HCT116 (cell line): ENCODE results near the gene SLC25A42. TPM values are rescaled to one million over a fixed set of nuclear protein-coding genes. Genes with fewer than 3 reads are reported as not detected.

Source experiments
- ATAC-seq: fragments of 200-7000 bp; cut with Tn5 transposase; 2 replicates; pipeline ENCODE4 v1.9.1; 2020; ENCODE audit warnings: mild to moderate bottlenecking, moderate library complexity
- BruUV-seq: library from RNA; stranded (reverse); fragments of 400-500 nt; replicated peaks from 2 replicates; lab custom pipeline; 2021; lab: Mats Ljungman, UMichigan
- CTCF ChIA-PET: fragments of 300-600 bp; sonication (Branson Sonifier 250); formaldehyde crosslinking; loops from one replicate; lab custom pipeline; 2021; ENCODE audit warnings: antibody characterized with exemption; lab: Charles Lee
- POLR2A ChIA-PET: fragments of 300-600, 350-600 bp; sonication (Branson Sonifier 250); formaldehyde crosslinking; loops from one replicate; lab custom pipeline; 2021; ENCODE audit warnings: antibody characterized with exemption; lab: Charles Lee
- RAD21 ChIA-PET, 2 experiments: fragments of 300-600 bp; sonication (Branson Sonifier 250); formaldehyde crosslinking; loops; one replicate each; lab custom pipeline; 2023; ENCODE audit warnings: low total read pairs in 2 of 2; ENCODE audit not compliant: uncharacterized antibody in 2 of 2, unreplicated experiment in 2 of 2, low non-redundant PET in 1 of 2; lab: Charles Lee
- DNase-seq: peaks from one replicate; pipeline ENCODE4 v3.0.0-alpha.2; 2010; ENCODE audit warnings: low read depth, low spot score
- H2AFZ ChIP-seq: fragments of 200-600 bp; shearing (Covaris generic), sonication (generic); 2 replicates; pipeline ENCODE4 v1.6.1; 2017; ENCODE audit warnings: low read depth, mixed run types, mixed read lengths, antibody characterized with exemption, low read length; ENCODE audit not compliant: poor library complexity, severe bottlenecking
- H3K27ac ChIP-seq: 2 replicates; pipeline ENCODE4 v1.5.1; 2012; ENCODE audit warnings: low read depth, low read length
- H3K27me3 ChIP-seq: fragments of 200-600 bp; sonication (generic); 2 replicates; pipeline ENCODE4 v1.6.1; 2016; ENCODE audit warnings: mixed run types, low read length, mixed read lengths; ENCODE audit not compliant: insufficient read depth
- H3K36me3 ChIP-seq, 2 experiments: fragments of 200-500 bp in 1 of 2; fragments of 200-600 bp in 1 of 2; sonication (Bioruptor generic) in 1 of 2; sonication (generic) in 1 of 2; 2 replicates each; pipeline versions ENCODE4 v1.5.1 to v1.6.1; 2014 to 2016; ENCODE audit warnings: low read length in 2 of 2, inconsistent platforms in 1 of 2, mixed read lengths in 1 of 2, mixed run types in 1 of 2; ENCODE audit not compliant: insufficient read depth in 2 of 2, control insufficient read depth in 1 of 2
- H3K4me1 ChIP-seq, 2 experiments: fragments of 200-600 bp in 1 of 2; sonication (generic) in 1 of 2; 2 replicates each; pipeline versions ENCODE4 v1.5.1 to v1.6.1; 2012 to 2017; ENCODE audit warnings: low read length in 2 of 2, inconsistent platforms in 1 of 2, mild to moderate bottlenecking in 1 of 2, mixed read lengths in 1 of 2, mixed run types in 1 of 2, moderate library complexity in 1 of 2; ENCODE audit not compliant: insufficient read depth in 2 of 2, control insufficient read depth in 1 of 2
- H3K4me2 ChIP-seq: fragments of 200-600 bp; sonication (generic); 2 replicates; pipeline ENCODE4 v1.6.1; 2017; ENCODE audit warnings: mixed run types, low read length, mixed read lengths
- H3K4me3 ChIP-seq, 2 experiments: fragments of 200-600 bp in 1 of 2; sonication (generic) in 1 of 2; replicated peaks in 1 of 2; 2 replicates each; pipeline ENCODE4 v1.5.1; 2011 to 2016; ENCODE audit warnings: low read length in 2 of 2, control low read depth in 1 of 2, low read depth in 1 of 2, mild to moderate bottlenecking in 1 of 2, mixed read lengths in 1 of 2, mixed run types in 1 of 2
- H3K79me2 ChIP-seq: fragments of 200-600 bp; sonication (generic); 2 replicates; pipeline ENCODE4 v1.6.1; 2017; ENCODE audit warnings: mild to moderate bottlenecking, mixed run types, low read length, moderate library complexity, mixed read lengths; ENCODE audit not compliant: insufficient read depth
- H3K9ac ChIP-seq: fragments of 200-600 bp; sonication (generic); 2 replicates; pipeline ENCODE4 v1.6.1; 2016; ENCODE audit warnings: low read length, mixed read lengths
- H3K9me2 ChIP-seq: fragments of 200-600 bp; sonication (generic), shearing (Covaris generic); 2 replicates; pipeline ENCODE4 v1.6.1; 2017; ENCODE audit warnings: mixed run types, mild to moderate bottlenecking, moderate library complexity; ENCODE audit not compliant: insufficient read depth
- H3K9me3 ChIP-seq, 2 experiments: fragments of 200-500 bp in 1 of 2; fragments of 200-600 bp in 1 of 2; sonication (Bioruptor generic) in 1 of 2; sonication (generic) in 1 of 2; 2 replicates each; pipeline ENCODE4 v1.6.1; 2014 to 2017; ENCODE audit warnings: low read length in 2 of 2, mixed read lengths in 2 of 2, inconsistent platforms in 1 of 2, low read depth in 1 of 2, mild to moderate bottlenecking in 1 of 2, mixed run types in 1 of 2, moderate library complexity in 1 of 2; ENCODE audit not compliant: control insufficient read depth in 1 of 2, insufficient read depth in 1 of 2
- H4K20me1 ChIP-seq: fragments of 200-600 bp; sonication (generic), shearing (Covaris generic); 2 replicates; pipeline ENCODE4 v1.6.1; 2017; ENCODE audit warnings: mixed run types, mild to moderate bottlenecking, moderate library complexity; ENCODE audit not compliant: insufficient read depth
- CBX3 ChIP-seq: IDR thresholded peaks from 2 replicates; pipeline ENCODE4 v1.6.1; 2012; ENCODE audit warnings: low read depth
- CEBPB ChIP-seq: IDR thresholded peaks from 2 replicates; pipeline ENCODE4 v1.6.1; 2012; ENCODE audit warnings: low read depth
- ELF1 ChIP-seq: IDR thresholded peaks from 2 replicates; pipeline ENCODE4 v1.6.1; 2012; ENCODE audit warnings: low read depth, borderline replicate concordance
- EZH2phosphoT487 ChIP-seq: fragments of 200-600 bp; IDR thresholded peaks from 2 replicates; pipeline ENCODE4 v1.6.1; 2018; ENCODE audit warnings: antibody characterized with exemption, borderline replicate concordance
- FOSL1 ChIP-seq: IDR thresholded peaks from 2 replicates; pipeline ENCODE4 v1.6.1; 2012; ENCODE audit warnings: low read depth
- JUND ChIP-seq: IDR thresholded peaks from 2 replicates; pipeline ENCODE4 v1.6.1; 2012
- RAD21 ChIP-seq: IDR thresholded peaks from 2 replicates; pipeline ENCODE4 v1.6.1; 2012; ENCODE audit warnings: low read depth, mild to moderate bottlenecking
- SIN3A ChIP-seq: IDR thresholded peaks from 2 replicates; pipeline ENCODE4 v1.6.1; 2012; ENCODE audit warnings: low read depth
- SP1 ChIP-seq: IDR thresholded peaks from 2 replicates; pipeline ENCODE4 v1.6.1; 2012; ENCODE audit warnings: low read depth
- SRF ChIP-seq: IDR thresholded peaks from 2 replicates; pipeline ENCODE4 v1.6.1; 2012; ENCODE audit warnings: low read depth
- ZFX ChIP-seq: fragments of 450-650 bp; IDR thresholded peaks from 2 replicates; pipeline ENCODE4 v1.6.1; 2017
- intact Hi-C: fragments of 100-400 bp; cut with micrococcal nuclease; formaldehyde crosslinking; loops from 2 replicates; pipeline ENCODE4 v1.10.0; 2022
- total RNA-seq: library from RNA; stranded (reverse); gene quantifications from one replicate; pipeline ENCODE4 v1.2.1, GENCODE V29; 2021; ENCODE audit not compliant: unreplicated experiment
- TF ChIP-seq, protein P1 (sequence below): IDR thresholded peaks from 2 replicates; pipeline ENCODE4 v1.6.1; 2012
- TF ChIP-seq, protein P2 (sequence below): IDR thresholded peaks from 2 replicates; pipeline ENCODE4 v1.6.1; 2012; ENCODE audit warnings: low read depth
- TF ChIP-seq, protein P3 (sequence below): IDR thresholded peaks from 2 replicates; pipeline ENCODE4 v1.6.1; 2011; ENCODE audit warnings: mild to moderate bottlenecking, low read length, moderate library complexity; ENCODE audit not compliant: insufficient replicate concordance; ENCODE audit errors: extremely low read depth
- TF ChIP-seq, protein P4 (sequence below): IDR thresholded peaks from 2 replicates; pipeline ENCODE4 v1.6.1; 2012

The SLC25A42 gene
- total RNA-seq, 1 experiment from 2014 or later: 10.2 TPM

DNA sequence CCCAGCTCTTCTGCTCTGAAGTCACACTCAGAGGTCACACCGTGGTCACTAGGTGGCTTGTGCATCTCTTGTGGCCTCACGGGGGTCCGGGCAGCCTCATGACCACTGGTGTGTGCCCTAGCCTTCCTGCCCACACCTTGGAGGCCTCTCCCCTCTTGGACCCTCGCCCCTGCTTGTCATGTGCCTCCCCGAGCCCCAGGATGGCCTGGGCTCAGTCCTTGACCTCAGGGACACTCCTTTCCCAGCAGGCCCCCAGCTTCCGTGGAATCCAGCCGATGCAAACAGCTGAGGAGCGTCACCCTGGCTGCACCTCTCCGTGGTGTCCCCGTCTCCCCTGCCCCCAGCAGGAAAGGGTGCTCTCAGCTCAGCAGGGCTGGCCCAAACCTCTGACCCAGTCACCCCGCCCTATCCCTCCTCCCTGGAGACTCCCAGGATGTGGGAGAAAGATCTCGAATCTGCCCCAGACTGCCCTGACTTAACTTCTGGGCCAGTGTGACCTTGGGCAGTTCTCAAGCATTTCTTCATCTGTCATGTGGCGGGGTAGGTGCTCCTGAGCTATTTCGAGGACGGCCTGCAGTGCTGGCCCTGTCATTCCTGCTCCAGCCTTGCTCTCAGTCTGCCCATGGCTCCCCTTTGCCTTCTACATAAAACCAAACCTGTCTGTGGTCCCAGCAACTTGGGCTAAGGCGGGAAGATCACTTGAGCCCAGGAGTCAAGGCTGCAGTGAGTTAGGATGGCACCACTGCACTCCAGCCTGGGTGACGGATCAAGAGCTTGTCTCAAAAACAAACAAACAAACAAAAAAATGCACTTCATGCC lies 4.6 kb upstream of the SLC25A42 start:
- Histone ChIP-seq H2AFZ (no peak overlapping the region), H4K20me1 (no peaks in the 10 kb centered on the region), H3K79me2 (no peaks in the 10 kb centered on the region), H3K4me3 (no peak overlapping the region), H3K9me2 (no peaks in the 10 kb centered on the region), H3K4me1 (peaks cover 13 to 24% of the 10 kb centered on the region in 2 experiments), H3K27ac (no peak overlapping the region), H3K9ac (no peak overlapping the region), H3K36me3 (peaks cover 3 to 41% of the 10 kb centered on the region in 2 experiments; a peak in 2 of 4 replicates)
- ChIA-PET CTCF (no interaction called here), POLR2A (no interaction called here)
- no peak for ATAC-seq
- DNase-seq: no peak
- no TSS peak for BruUV-seq
- intact Hi-C loops: no loop called here
- TF ChIP-seq, protein P1, sequence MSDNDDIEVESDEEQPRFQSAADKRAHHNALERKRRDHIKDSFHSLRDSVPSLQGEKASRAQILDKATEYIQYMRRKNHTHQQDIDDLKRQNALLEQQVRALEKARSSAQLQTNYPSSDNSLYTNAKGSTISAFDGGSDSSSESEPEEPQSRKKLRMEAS: no peak
- TF ChIP-seq CBX3: no peak
- no peak for TF ChIP-seq ELF1
- no peak for TF ChIP-seq EZH2phosphoT487
- TF ChIP-seq JUND: no peak
- TF ChIP-seq, protein P2, sequence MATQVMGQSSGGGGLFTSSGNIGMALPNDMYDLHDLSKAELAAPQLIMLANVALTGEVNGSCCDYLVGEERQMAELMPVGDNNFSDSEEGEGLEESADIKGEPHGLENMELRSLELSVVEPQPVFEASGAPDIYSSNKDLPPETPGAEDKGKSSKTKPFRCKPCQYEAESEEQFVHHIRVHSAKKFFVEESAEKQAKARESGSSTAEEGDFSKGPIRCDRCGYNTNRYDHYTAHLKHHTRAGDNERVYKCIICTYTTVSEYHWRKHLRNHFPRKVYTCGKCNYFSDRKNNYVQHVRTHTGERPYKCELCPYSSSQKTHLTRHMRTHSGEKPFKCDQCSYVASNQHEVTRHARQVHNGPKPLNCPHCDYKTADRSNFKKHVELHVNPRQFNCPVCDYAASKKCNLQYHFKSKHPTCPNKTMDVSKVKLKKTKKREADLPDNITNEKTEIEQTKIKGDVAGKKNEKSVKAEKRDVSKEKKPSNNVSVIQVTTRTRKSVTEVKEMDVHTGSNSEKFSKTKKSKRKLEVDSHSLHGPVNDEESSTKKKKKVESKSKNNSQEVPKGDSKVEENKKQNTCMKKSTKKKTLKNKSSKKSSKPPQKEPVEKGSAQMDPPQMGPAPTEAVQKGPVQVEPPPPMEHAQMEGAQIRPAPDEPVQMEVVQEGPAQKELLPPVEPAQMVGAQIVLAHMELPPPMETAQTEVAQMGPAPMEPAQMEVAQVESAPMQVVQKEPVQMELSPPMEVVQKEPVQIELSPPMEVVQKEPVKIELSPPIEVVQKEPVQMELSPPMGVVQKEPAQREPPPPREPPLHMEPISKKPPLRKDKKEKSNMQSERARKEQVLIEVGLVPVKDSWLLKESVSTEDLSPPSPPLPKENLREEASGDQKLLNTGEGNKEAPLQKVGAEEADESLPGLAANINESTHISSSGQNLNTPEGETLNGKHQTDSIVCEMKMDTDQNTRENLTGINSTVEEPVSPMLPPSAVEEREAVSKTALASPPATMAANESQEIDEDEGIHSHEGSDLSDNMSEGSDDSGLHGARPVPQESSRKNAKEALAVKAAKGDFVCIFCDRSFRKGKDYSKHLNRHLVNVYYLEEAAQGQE: no peak
- TF ChIP-seq, protein P3, sequence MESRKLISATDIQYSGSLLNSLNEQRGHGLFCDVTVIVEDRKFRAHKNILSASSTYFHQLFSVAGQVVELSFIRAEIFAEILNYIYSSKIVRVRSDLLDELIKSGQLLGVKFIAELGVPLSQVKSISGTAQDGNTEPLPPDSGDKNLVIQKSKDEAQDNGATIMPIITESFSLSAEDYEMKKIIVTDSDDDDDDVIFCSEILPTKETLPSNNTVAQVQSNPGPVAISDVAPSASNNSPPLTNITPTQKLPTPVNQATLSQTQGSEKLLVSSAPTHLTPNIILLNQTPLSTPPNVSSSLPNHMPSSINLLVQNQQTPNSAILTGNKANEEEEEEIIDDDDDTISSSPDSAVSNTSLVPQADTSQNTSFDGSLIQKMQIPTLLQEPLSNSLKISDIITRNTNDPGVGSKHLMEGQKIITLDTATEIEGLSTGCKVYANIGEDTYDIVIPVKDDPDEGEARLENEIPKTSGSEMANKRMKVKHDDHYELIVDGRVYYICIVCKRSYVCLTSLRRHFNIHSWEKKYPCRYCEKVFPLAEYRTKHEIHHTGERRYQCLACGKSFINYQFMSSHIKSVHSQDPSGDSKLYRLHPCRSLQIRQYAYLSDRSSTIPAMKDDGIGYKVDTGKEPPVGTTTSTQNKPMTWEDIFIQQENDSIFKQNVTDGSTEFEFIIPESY: no peak
- TF ChIP-seq, protein P4, sequence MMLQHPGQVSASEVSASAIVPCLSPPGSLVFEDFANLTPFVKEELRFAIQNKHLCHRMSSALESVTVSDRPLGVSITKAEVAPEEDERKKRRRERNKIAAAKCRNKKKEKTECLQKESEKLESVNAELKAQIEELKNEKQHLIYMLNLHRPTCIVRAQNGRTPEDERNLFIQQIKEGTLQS: no peak
- TF ChIP-seq CEBPB: no peak
- no peak for TF ChIP-seq FOSL1
- TF ChIP-seq ZFX: no peak
- no peak for TF ChIP-seq SRF
- no peak for TF ChIP-seq SP1
- TF ChIP-seq RAD21: no peak
- TF ChIP-seq SIN3A: no peak
- TF ChIP-seq, all 23 proteins: peak for 0
- no peak overlapping the region for H3K4me2 ChIP-seq
- no peaks in the 10 kb centered on the region for H3K9me3 ChIP-seq
- no peaks in the 10 kb centered on the region for H3K27me3 ChIP-seq
- RAD21 ChIA-PET: no interaction called here
